Mucosa of rectum (tissue), 2 donors: ENCODE results near the gene SAG.

Experiments used
- H3K27ac ChIP-seq, 2 donors: one replicate each; pipeline ENCODE4 v1.7.0; 2013; ENCODE audit warnings: inconsistent platforms in 2 of 2, low read depth in 2 of 2, low read length in 2 of 2
- H3K27me3 ChIP-seq, 2 donors: one replicate each; pipeline ENCODE4 v1.7.0; 2013; ENCODE audit warnings: low read length in 2 of 2; ENCODE audit not compliant: control insufficient read depth in 2 of 2, insufficient read depth in 2 of 2
- H3K36me3 ChIP-seq, 2 donors: one replicate each; pipeline ENCODE4 v1.7.0; 2013; ENCODE audit warnings: low read length in 2 of 2; ENCODE audit not compliant: control insufficient read depth in 2 of 2, insufficient read depth in 2 of 2
- H3K4me1 ChIP-seq, 2 donors: one replicate each; pipeline ENCODE4 v1.7.0; 2013; ENCODE audit warnings: low read length in 2 of 2, mild to moderate bottlenecking in 1 of 2; ENCODE audit not compliant: control insufficient read depth in 2 of 2, insufficient read depth in 2 of 2
- H3K4me3 ChIP-seq, 2 donors: one replicate each; pipeline ENCODE4 v1.7.0; 2013; ENCODE audit warnings: low read length in 2 of 2
- H3K9ac ChIP-seq, 2 donors: one replicate each; pipeline ENCODE4 v1.7.0; 2013; ENCODE audit warnings: low read length in 2 of 2, low read depth in 1 of 2, mild to moderate bottlenecking in 1 of 2
- H3K9me3 ChIP-seq, 2 donors: one replicate each; pipeline ENCODE4 v1.7.0; 2013; ENCODE audit warnings: low read length in 2 of 2; ENCODE audit not compliant: control insufficient read depth in 2 of 2
- donor health status: healthy.
- donor health status: Normal muscosa, but diverticular disease.

SAG gene

GRCh38 chr2:233307565-233307964, at the start of gene SAG:
TSS of gene SAG (plus strand) at chr2:233307816. CDS start at chr2:233309190, 1,374 bp downstream.
- Histone ChIP-seq H3K27ac (no peak within 1 kb of the TSS), H3K36me3 (no peaks in the 10 kb centered on the region), H3K27me3 (no peaks in the 10 kb centered on the region), H3K4me1 (no peaks in the 10 kb centered on the region), H3K9me3 (no peaks in the 10 kb centered on the region), H3K9ac (no peak within 1 kb of the TSS), H3K4me3 (no peak within 1 kb of the TSS)

- H3K4me1 ChIP-seq, result peaks cover under 1 to 2% of the 10 kb centered on the region in 2 donors
- H3K36me3 ChIP-seq, result peaks cover 58 to 65% of the 10 kb centered on the region in 2 donors
- no peak overlapping the region for H3K27ac ChIP-seq
- H3K9ac ChIP-seq, result no peak overlapping the region
- no peak overlapping the region for H3K4me3 ChIP-seq
- H3K9me3 ChIP-seq, result no peaks in the 10 kb centered on the region
- no peaks in the 10 kb centered on the region for H3K27me3 ChIP-seq
Measured at GRCh38 chr2:233258211-233258610, 49.4 kb upstream of the SAG start.

- no peaks in the 10 kb centered on the region for H3K9me3 ChIP-seq
- H3K36me3 ChIP-seq, result peaks cover 72 to 75% of the 10 kb centered on the region in 2 donors
- no peak overlapping the region for H3K9ac ChIP-seq
- H3K4me1 ChIP-seq, result no peaks in the 10 kb centered on the region
- H3K27me3 ChIP-seq, result no peaks in the 10 kb centered on the region
- no peak overlapping the region for H3K27ac ChIP-seq
- H3K4me3 ChIP-seq, result no peak overlapping the region
Measured at GRCh38 chr2:233259730-233260129, 47.9 kb upstream of the SAG start.

- H3K27me3 ChIP-seq, result no peaks in the 10 kb centered on the region
- H3K9ac ChIP-seq, result no peak overlapping the region
- H3K4me3 ChIP-seq, result no peak overlapping the region
- no peak overlapping the region for H3K27ac ChIP-seq
- no peaks in the 10 kb centered on the region for H3K4me1 ChIP-seq
- H3K36me3 ChIP-seq, result peaks cover 73 to 83% of the 10 kb centered on the region in 2 donors
- no peaks in the 10 kb centered on the region for H3K9me3 ChIP-seq
Measured at GRCh38 chr2:233260661-233261060, 47.0 kb upstream of the SAG start.

- H3K4me1 ChIP-seq, result no peaks in the 10 kb centered on the region
- peaks cover 79 to 84% of the 10 kb centered on the region in 2 donors for H3K36me3 ChIP-seq
- H3K4me3 ChIP-seq, result no peak overlapping the region
- H3K27me3 ChIP-seq, result no peaks in the 10 kb centered on the region
- H3K9ac ChIP-seq, result no peak overlapping the region
- H3K27ac ChIP-seq, result no peak overlapping the region
- H3K9me3 ChIP-seq, result no peaks in the 10 kb centered on the region
Measured at GRCh38 chr2:233261819-233262555, 45.6 kb upstream of the SAG start.

GRCh38 chr2:233262562-233262961, 45.1 kb upstream of the SAG start:
- Histone ChIP-seq H3K27ac (no peak overlapping the region), H3K27me3 (no peaks in the 10 kb centered on the region), H3K4me1 (no peaks in the 10 kb centered on the region), H3K4me3 (no peak overlapping the region), H3K9ac (no peak overlapping the region), H3K9me3 (no peaks in the 10 kb centered on the region), H3K36me3 (peaks cover 81% of the 10 kb centered on the region in 2 donors)

GRCh38 chr2:233263045-233263570, 44.5 kb upstream of the SAG start:
- Histone ChIP-seq H3K4me3 (no peak overlapping the region), H3K27ac (no peak overlapping the region), H3K4me1 (no peaks in the 10 kb centered on the region), H3K9ac (no peak overlapping the region), H3K9me3 (no peaks in the 10 kb centered on the region), H3K27me3 (no peaks in the 10 kb centered on the region), H3K36me3 (peaks cover 83 to 84% of the 10 kb centered on the region in 2 donors)

GRCh38 chr2:233264667-233265066, 42.9 kb upstream of the SAG start:
- Histone ChIP-seq H3K9me3 (no peaks in the 10 kb centered on the region), H3K27me3 (no peaks in the 10 kb centered on the region), H3K4me1 (no peaks in the 10 kb centered on the region), H3K4me3 (no peak overlapping the region), H3K27ac (no peak overlapping the region), H3K9ac (no peak overlapping the region), H3K36me3 (peaks cover 77 to 79% of the 10 kb centered on the region in 2 donors)

GRCh38 chr2:233265899-233266431, 41.7 kb upstream of the SAG start:
- Histone ChIP-seq H3K4me3 (no peak overlapping the region), H3K9ac (no peak overlapping the region), H3K9me3 (no peaks in the 10 kb centered on the region), H3K36me3 (peaks cover 69 to 79% of the 10 kb centered on the region in 2 donors), H3K4me1 (no peaks in the 10 kb centered on the region), H3K27me3 (no peaks in the 10 kb centered on the region), H3K27ac (no peak overlapping the region)

GRCh38 chr2:233266481-233266880, 41.1 kb upstream of the SAG start:
- no peaks in the 10 kb centered on the region for H3K27me3 ChIP-seq
- H3K36me3 ChIP-seq, result peaks cover 68 to 79% of the 10 kb centered on the region in 2 donors
- H3K9ac ChIP-seq, result no peak overlapping the region
- H3K4me1 ChIP-seq, result no peaks in the 10 kb centered on the region
- no peak overlapping the region for H3K27ac ChIP-seq
- H3K4me3 ChIP-seq, result no peak overlapping the region
- H3K9me3 ChIP-seq, result no peaks in the 10 kb centered on the region
